Natural killer cell (primary cell): ENCODE data around the gene SPNS2. TPM values are rescaled to one million over a fixed set of nuclear protein-coding genes. Genes with fewer than 3 reads are reported as not detected.

Experiments
- ATAC-seq, 3 donors: fragments of 150-1000 bp in 2 of 3; fragments of 200-7000 bp in 1 of 3; cut with Tn5 transposase; 1 replicate in 1 of 3; 2 replicates in 2 of 3; pipeline ENCODE4 v1.10.0; 2021; ENCODE audit warnings: mild to moderate bottlenecking in 2 of 3, moderate library complexity in 2 of 3
- DNase-seq, 2 donors: peaks; one replicate each; pipeline versions ENCODE4 v3.0.0 to v3.0.0-alpha.2; 2013 to 2021; ENCODE audit warnings: mixed read lengths in 1 of 2
- H3K27ac ChIP-seq: one replicate; pipeline ENCODE4 v1.5.1; 2013; ENCODE audit warnings: mild to moderate bottlenecking, low read length
- H3K27me3 ChIP-seq: one replicate; pipeline ENCODE4 v1.6.1; 2013; ENCODE audit warnings: low read length; ENCODE audit not compliant: control insufficient read depth, insufficient read depth
- H3K36me3 ChIP-seq: one replicate; pipeline ENCODE4 v1.6.1; 2013; ENCODE audit warnings: low read length; ENCODE audit not compliant: control insufficient read depth, insufficient read depth
- H3K4me1 ChIP-seq: one replicate; pipeline ENCODE4 v1.6.1; 2013; ENCODE audit warnings: low read length; ENCODE audit not compliant: control insufficient read depth, insufficient read depth
- H3K4me3 ChIP-seq: one replicate; pipeline ENCODE4 v1.5.1; 2013; ENCODE audit warnings: low read length
- H3K9me3 ChIP-seq: one replicate; pipeline ENCODE4 v1.6.1; 2013; ENCODE audit warnings: low read length; ENCODE audit not compliant: control insufficient read depth, insufficient read depth
- H3K27ac Mint-ChIP-seq, 2 donors: one replicate each; pipeline ENCODE4 v1.8.0; 2022; ENCODE audit warnings: mild to moderate bottlenecking in 2 of 2, mixed read lengths in 2 of 2, moderate library complexity in 1 of 2
- H3K27me3 Mint-ChIP-seq, 2 donors: one replicate each; pipeline ENCODE4 v1.8.0; 2022; ENCODE audit warnings: low read depth in 2 of 2, mixed read lengths in 2 of 2
- H3K36me3 Mint-ChIP-seq: one replicate; pipeline ENCODE4 v1.8.0; 2022; ENCODE audit warnings: mixed read lengths
- H3K4me1 Mint-ChIP-seq, 2 donors: one replicate each; pipeline ENCODE4 v1.8.0; 2022; ENCODE audit warnings: mixed read lengths in 2 of 2
- H3K4me3 Mint-ChIP-seq: one replicate; pipeline ENCODE4 v1.8.0; 2022; ENCODE audit warnings: mild to moderate bottlenecking, moderate library complexity, mixed read lengths
- H3K9me3 Mint-ChIP-seq, 2 donors: one replicate each; pipeline ENCODE4 v1.8.0; 2022; ENCODE audit warnings: mixed read lengths in 2 of 2
- CTCF ChIP-seq: fragments of 200-600 bp; IDR thresholded peaks from one replicate; pipeline ENCODE4 v1.8.0; 2022; ENCODE audit warnings: antibody characterized with exemption
- WGBS: methylation state at CpG from one replicate; pipeline ENCODE4 v1.1.7; 2013; ENCODE audit warnings: missing lambda C conversion rate; ENCODE audit not compliant: insufficient coverage; 5-methylcytosine and 5-hydroxymethylcytosine counted together
- intact Hi-C: fragments of 100-400 bp; cut with micrococcal nuclease; formaldehyde crosslinking; loops from one replicate; pipeline ENCODE4 v1.14.2; 2022
- total RNA-seq, 4 donors: library from RNA; stranded (reverse); fragments of 120-200 nt in 1 of 4; gene quantifications; one replicate each; pipeline versions ENCODE4 v1.2.3 to v1.2.4, GENCODE V29; 2013 to 2022

SPNS2 gene
- total RNA-seq, 3 donors from 2014 or later (not counting 1 experiment from before 2014, with no cell fraction given) = 0.28 to 0.93 (median 0.43) TPM

DNA sequence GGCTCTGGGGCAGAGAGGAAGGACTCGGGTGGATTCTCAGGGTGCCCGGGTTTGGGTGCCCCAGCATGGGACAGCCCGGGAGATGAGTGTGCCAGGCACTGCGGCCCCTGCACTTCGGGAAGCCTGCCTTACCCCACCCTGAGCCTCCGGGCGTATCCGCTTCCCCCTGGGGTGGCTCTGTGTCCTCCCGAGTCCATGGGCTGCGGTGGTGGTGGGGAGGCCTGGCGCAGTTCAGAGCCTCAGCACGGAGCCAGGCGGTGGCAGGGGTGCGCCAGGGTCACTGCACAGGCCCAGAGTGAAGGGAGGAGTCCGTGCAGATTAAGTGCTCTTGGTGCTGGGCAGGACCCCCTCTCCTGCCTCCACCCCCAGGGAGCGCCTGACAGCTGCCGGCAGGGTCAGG, 35.8 kb downstream of the SPNS2 start:
- no peaks in the 10 kb centered on the region for H3K36me3 Mint-ChIP-seq
- H3K27ac Mint-ChIP-seq = no peak overlapping the region
- peaks cover 0 to 5% of the 10 kb centered on the region in 2 donors for H3K4me1 Mint-ChIP-seq
- DNase-seq = no peak
- peaks cover 0 to 10% of the 10 kb centered on the region in 2 donors for H3K27me3 Mint-ChIP-seq
- 94% methylated on average over 16 of the region's 17 CpGs for WGBS
- no peak overlapping the region for H3K4me3 ChIP-seq
- no peaks in the 10 kb centered on the region for H3K9me3 ChIP-seq
- H3K4me1 ChIP-seq = peaks cover 8% of the 10 kb centered on the region
- H3K9me3 Mint-ChIP-seq = no peaks in the 10 kb centered on the region
- no peaks in the 10 kb centered on the region for H3K27me3 ChIP-seq
- no peak for TF ChIP-seq CTCF
- no peak overlapping the region for H3K27ac ChIP-seq
- H3K36me3 ChIP-seq = peaks cover 8% of the 10 kb centered on the region
- intact Hi-C loops = no loop called here
- H3K4me3 Mint-ChIP-seq = no peak overlapping the region
- ATAC-seq = no peak

DNA sequence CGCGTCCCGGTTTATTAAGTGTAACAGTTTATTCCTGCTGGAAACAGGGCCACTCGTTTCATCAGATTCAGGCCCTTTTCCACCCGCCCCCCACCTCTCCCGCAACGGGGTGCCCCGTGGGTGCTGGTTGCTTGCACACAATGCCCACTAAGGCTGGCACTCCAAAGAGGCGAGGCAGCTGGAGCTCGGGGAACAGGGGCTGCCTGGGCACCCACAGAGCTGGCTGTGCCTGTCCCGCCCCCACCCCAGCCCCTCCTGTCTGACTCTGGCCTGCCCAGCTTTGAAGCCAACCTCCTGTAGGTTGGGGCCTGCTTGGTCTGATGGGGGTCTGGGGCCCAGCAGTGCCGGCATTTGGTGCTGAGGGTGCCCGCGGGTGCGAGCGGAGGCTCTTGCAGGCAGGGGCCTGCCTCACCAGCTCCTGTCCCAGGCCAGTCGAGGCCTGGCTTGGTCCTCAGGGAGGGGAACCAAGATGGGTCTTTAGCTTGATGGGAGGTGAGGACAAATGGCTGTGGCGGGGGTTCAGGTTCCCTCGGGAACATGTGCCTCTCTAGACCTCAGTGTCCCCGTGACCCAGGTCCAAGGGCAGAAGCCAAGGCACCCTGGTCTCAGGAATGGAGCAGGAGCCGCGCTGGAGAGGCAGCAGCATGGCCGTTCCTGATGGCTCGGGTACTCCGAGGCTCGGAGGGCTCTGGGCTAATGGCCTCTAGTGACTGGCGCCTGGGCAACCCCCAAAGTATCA, 36.4 kb downstream of the SPNS2 start:
- H3K27ac ChIP-seq = no peak overlapping the region
- H3K4me3 Mint-ChIP-seq = no peak overlapping the region
- no peak overlapping the region for H3K4me3 ChIP-seq
- no peaks in the 10 kb centered on the region for H3K27me3 ChIP-seq
- intact Hi-C loops = no loop called here
- TF ChIP-seq CTCF = no peak
- H3K4me1 Mint-ChIP-seq = peaks cover 0 to 10% of the 10 kb centered on the region in 2 donors
- H3K36me3 ChIP-seq = peaks cover 13% of the 10 kb centered on the region
- DNase-seq (no peak), ATAC-seq (no peak)
- no peak overlapping the region for H3K27ac Mint-ChIP-seq
- whole genome bisulfite sequencing = 86% methylated on average over 27 of the region's 27 CpGs
- H3K9me3 Mint-ChIP-seq = no peaks in the 10 kb centered on the region
- no peaks in the 10 kb centered on the region for H3K9me3 ChIP-seq
- peaks cover 8% of the 10 kb centered on the region for H3K4me1 ChIP-seq
- H3K27me3 Mint-ChIP-seq = peaks cover 0 to 10% of the 10 kb centered on the region in 2 donors
- no peaks in the 10 kb centered on the region for H3K36me3 Mint-ChIP-seq

GRCh38 chr17:4535667-4536258, 37.1 kb downstream of the SPNS2 start:
- no peak for TF ChIP-seq CTCF
- no peaks in the 10 kb centered on the region for H3K9me3 ChIP-seq
- H3K4me1 ChIP-seq = peaks cover 8% of the 10 kb centered on the region
- ATAC-seq = no peak
- H3K36me3 Mint-ChIP-seq = no peaks in the 10 kb centered on the region
- H3K4me1 Mint-ChIP-seq = peaks cover 0 to 10% of the 10 kb centered on the region in 2 donors
- no peak overlapping the region for H3K4me3 Mint-ChIP-seq
- H3K4me3 ChIP-seq = no peak overlapping the region
- DNase-seq = no peak
- H3K9me3 Mint-ChIP-seq = no peaks in the 10 kb centered on the region
- 88% methylated on average over 19 of the region's 19 CpGs for WGBS
- no peaks in the 10 kb centered on the region for H3K27me3 ChIP-seq
- H3K27ac ChIP-seq = no peak overlapping the region
- peaks cover 19% of the 10 kb centered on the region for H3K36me3 ChIP-seq
- intact Hi-C loops = no loop called here
- H3K27ac Mint-ChIP-seq = no peak overlapping the region
- H3K27me3 Mint-ChIP-seq = peaks cover 0 to 10% of the 10 kb centered on the region in 2 donors
